Activated naive CD8-positive, alpha-beta T cell treated with anti-CD3 and anti-CD28 coated beads, Interleukin-2, amount 10 ng/mL, durations not matched to agents 7 days and 5 days (primary cell): Measurements from ENCODE around the gene SLC9A9. TPM values are rescaled to one million over a fixed set of nuclear protein-coding genes. Genes with fewer than 3 reads are reported as not detected.
"Not testable (repeated sequence)": the region's sequence is repeated elsewhere in the genome, so short reads cannot be mapped to it uniquely, and the experiment has no call there.

Source experiments
- ATAC-seq: fragments of 150-1000 bp; cut with Tn5 transposase; one replicate; pipeline ENCODE4 v1.10.0; 2021; ENCODE audit warnings: low read depth, moderate library complexity
- POLR2A ChIA-PET: fragments of 350-600 bp; sonication (Branson Sonifier 250); formaldehyde crosslinking; loops from one replicate; lab custom pipeline; 2021; ENCODE audit warnings: antibody characterized with exemption; lab: Charles Lee
- DNase-seq: peaks from one replicate; pipeline ENCODE4 v3.0.0; 2021
- H3K27ac Mint-ChIP-seq: one replicate; pipeline ENCODE4 v1.8.0; 2022; ENCODE audit warnings: mild to moderate bottlenecking, mixed read lengths
- H3K27me3 Mint-ChIP-seq: one replicate; pipeline ENCODE4 v1.8.0; 2022; ENCODE audit warnings: mild to moderate bottlenecking, moderate library complexity, mixed read lengths
- H3K36me3 Mint-ChIP-seq: one replicate; pipeline ENCODE4 v1.8.0; 2021; ENCODE audit warnings: mild to moderate bottlenecking, mixed read lengths
- H3K4me1 Mint-ChIP-seq: one replicate; pipeline ENCODE4 v1.8.0; 2021; ENCODE audit warnings: mixed read lengths
- H3K4me3 Mint-ChIP-seq: one replicate; pipeline ENCODE4 v1.8.0; 2022; ENCODE audit warnings: mild to moderate bottlenecking, moderate library complexity, mixed read lengths
- H3K9me3 Mint-ChIP-seq: one replicate; pipeline ENCODE4 v1.8.0; 2021; ENCODE audit warnings: mixed read lengths
- total RNA-seq, 2 experiments: library from RNA; stranded (reverse); gene quantifications; one replicate each; pipeline ENCODE4 v1.2.3, GENCODE V29; 2021

Gene SLC9A9
- total RNA-seq, 2 experiments from 2014 or later = 9.9 to 13.2 TPM

DNA sequence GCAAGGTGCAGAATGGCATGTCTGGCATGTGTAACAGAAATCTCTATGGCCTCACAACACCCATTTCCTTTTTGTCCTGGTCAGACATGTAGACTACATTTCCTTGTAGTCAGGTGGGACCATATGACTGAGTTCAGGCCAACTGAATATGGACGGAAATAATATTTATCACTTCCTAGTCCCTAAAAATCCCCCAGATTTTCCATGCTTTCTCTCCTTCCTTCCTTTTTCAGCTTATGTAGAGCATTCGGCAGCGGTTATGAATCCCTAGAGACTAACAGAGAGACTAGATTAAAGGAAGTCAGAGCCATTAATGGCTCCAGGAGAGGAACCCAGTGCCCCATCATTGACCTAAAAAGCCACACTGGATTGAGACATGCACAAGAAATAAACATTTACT lies 35.8 kb downstream of the SLC9A9 start:
- no peaks in the 10 kb centered on the region for H3K27me3 Mint-ChIP-seq
- H3K4me3 Mint-ChIP-seq = no peak overlapping the region
- DNase-seq (no peak), ATAC-seq (no peak)
- peaks cover 16% of the 10 kb centered on the region for H3K4me1 Mint-ChIP-seq
- no peaks in the 10 kb centered on the region for H3K9me3 Mint-ChIP-seq
- peaks cover 4% of the 10 kb centered on the region for H3K36me3 Mint-ChIP-seq
- POLR2A ChIA-PET = no interaction called here
- no peak overlapping the region for H3K27ac Mint-ChIP-seq

- no peak for ATAC-seq
- H3K27ac Mint-ChIP-seq = no peak overlapping the region
- H3K4me3 Mint-ChIP-seq = no peak overlapping the region
- H3K4me1 Mint-ChIP-seq = peaks cover 16% of the 10 kb centered on the region
- no peak for DNase-seq
- peaks cover 4% of the 10 kb centered on the region for H3K36me3 Mint-ChIP-seq
- no peaks in the 10 kb centered on the region for H3K9me3 Mint-ChIP-seq
- H3K27me3 Mint-ChIP-seq = no peaks in the 10 kb centered on the region
- POLR2A ChIA-PET = no interaction called here
Measured at GRCh38 chr3:143811602-143812001, 36.7 kb downstream of the SLC9A9 start.

- no peak overlapping the region for H3K27ac Mint-ChIP-seq
- ATAC-seq (no peak), DNase-seq (no peak)
- H3K27me3 Mint-ChIP-seq = no peaks in the 10 kb centered on the region
- peaks cover 4% of the 10 kb centered on the region for H3K36me3 Mint-ChIP-seq
- peaks cover 16% of the 10 kb centered on the region for H3K4me1 Mint-ChIP-seq
- H3K9me3 Mint-ChIP-seq = no peaks in the 10 kb centered on the region
- POLR2A ChIA-PET = no interaction called here
- H3K4me3 Mint-ChIP-seq = no peak overlapping the region
Measured at GRCh38 chr3:143810953-143811265, 37.4 kb downstream of the SLC9A9 start.

GRCh38 chr3:143810166-143810952 lies 37.9 kb downstream of the SLC9A9 start:
- DNase-seq (no peak), ATAC-seq (no peak)
- Mint-ChIP-seq H3K27me3 (no peaks in the 10 kb centered on the region), H3K27ac (no peak overlapping the region), H3K9me3 (no peaks in the 10 kb centered on the region), H3K4me3 (no peak overlapping the region), H3K4me1 (peaks cover 14% of the 10 kb centered on the region), H3K36me3 (peaks cover 4% of the 10 kb centered on the region)
- POLR2A ChIA-PET = no interaction called here

DNA sequence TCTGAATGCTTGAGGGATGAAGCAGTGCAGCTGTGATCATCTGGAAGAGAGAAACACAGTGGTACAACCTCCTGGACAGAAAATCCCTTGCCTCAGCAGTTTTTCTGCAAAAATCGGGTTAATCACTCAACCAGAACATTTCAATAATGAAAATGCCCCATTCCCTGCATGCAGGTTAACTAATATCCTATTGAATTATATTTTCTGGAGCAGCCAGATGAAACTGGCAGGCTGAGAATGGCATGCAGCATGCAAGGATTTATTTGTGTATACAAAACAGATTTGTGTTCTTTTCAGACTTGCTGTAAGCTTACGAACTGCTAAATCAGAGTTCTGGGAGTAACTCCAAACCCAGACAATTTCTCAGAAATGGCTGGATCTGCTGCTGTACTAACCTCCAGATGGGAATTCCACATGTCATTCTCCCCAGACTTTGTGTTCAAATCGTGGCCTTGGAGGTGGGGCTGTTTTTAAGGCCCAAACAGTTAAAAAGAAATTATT lies 39.1 kb downstream of the SLC9A9 start:
- H3K4me3 Mint-ChIP-seq = no peak overlapping the region
- peaks cover 7% of the 10 kb centered on the region for H3K4me1 Mint-ChIP-seq
- DNase-seq (no peak), ATAC-seq (no peak)
- peaks cover 4% of the 10 kb centered on the region for H3K36me3 Mint-ChIP-seq
- no peaks in the 10 kb centered on the region for H3K9me3 Mint-ChIP-seq
- no peak overlapping the region for H3K27ac Mint-ChIP-seq
- POLR2A ChIA-PET = no interaction called here
- no peaks in the 10 kb centered on the region for H3K27me3 Mint-ChIP-seq

DNA sequence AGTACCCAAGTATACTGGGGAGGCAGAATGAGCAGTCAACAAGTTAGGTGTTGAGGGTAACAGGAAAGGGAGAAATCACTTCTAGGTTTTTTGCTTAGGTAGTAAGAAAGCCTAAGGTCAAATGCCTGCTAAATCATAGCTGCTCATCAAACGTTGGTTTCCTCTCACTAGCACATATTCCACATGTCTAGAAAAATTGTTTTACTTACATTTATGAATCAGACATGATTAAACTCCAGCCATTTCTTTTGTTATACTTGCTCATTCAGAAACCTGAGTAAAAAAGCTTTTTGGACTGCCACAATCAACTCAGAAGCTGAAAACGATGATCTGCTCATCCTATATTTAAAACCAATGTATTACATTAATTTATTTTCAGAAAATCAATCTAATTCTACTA lies 40.2 kb downstream of the SLC9A9 start:
- Mint-ChIP-seq H3K27ac (no peak overlapping the region), H3K9me3 (no peaks in the 10 kb centered on the region), H3K36me3 (peaks cover 2% of the 10 kb centered on the region), H3K4me1 (no peaks in the 10 kb centered on the region), H3K27me3 (no peaks in the 10 kb centered on the region), H3K4me3 (no peak overlapping the region)
- no peak for DNase-seq
- ATAC-seq = no peak
- POLR2A ChIA-PET = no interaction called here

DNA sequence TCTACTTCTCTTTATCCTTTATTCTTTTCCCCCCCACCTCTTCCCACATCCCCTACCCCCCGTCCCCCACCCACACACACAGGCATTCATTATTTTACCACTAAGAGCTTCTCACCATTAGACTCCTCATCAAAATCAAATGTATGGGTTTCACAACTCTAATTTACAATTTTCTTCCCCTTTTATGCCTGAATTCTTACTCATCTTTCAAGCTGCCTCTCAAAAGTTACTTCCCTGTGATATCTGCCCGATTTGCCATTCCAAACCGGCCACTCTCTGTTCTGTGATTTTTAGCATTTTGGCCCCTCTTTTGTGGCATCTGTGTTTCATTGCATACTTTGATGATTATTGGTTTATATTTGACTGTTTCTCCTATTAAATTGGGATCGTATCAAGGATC lies 42.2 kb downstream of the SLC9A9 start:
- H3K36me3 Mint-ChIP-seq = no peaks in the 10 kb centered on the region
- no peak for DNase-seq
- no peak for ATAC-seq
- no peak overlapping the region for H3K4me3 Mint-ChIP-seq
- no peaks in the 10 kb centered on the region for H3K4me1 Mint-ChIP-seq
- H3K9me3 Mint-ChIP-seq = no peaks in the 10 kb centered on the region
- POLR2A ChIA-PET = no interaction called here
- H3K27ac Mint-ChIP-seq = no peak overlapping the region
- H3K27me3 Mint-ChIP-seq = no peaks in the 10 kb centered on the region

GRCh38 chr3:143805476-143805875 lies 42.8 kb downstream of the SLC9A9 start:
- POLR2A ChIA-PET, H3K27me3 Mint-ChIP-seq, H3K4me1 Mint-ChIP-seq, H3K4me3 Mint-ChIP-seq, ATAC-seq, H3K36me3 Mint-ChIP-seq, DNase-seq, H3K9me3 Mint-ChIP-seq, H3K27ac Mint-ChIP-seq: not testable (repeated sequence)

- H3K27ac Mint-ChIP-seq, H3K9me3 Mint-ChIP-seq, H3K27me3 Mint-ChIP-seq: not testable (repeated sequence)
Measured at GRCh38 chr3:143801046-143801445, 47.2 kb downstream of the SLC9A9 start.

GRCh38 chr3:143798151-143798550 lies 50.1 kb downstream of the SLC9A9 start:
- H3K4me1 Mint-ChIP-seq, POLR2A ChIA-PET, H3K9me3 Mint-ChIP-seq, DNase-seq, H3K36me3 Mint-ChIP-seq, ATAC-seq, H3K27ac Mint-ChIP-seq, H3K4me3 Mint-ChIP-seq, H3K27me3 Mint-ChIP-seq: not testable (repeated sequence)

More at GRCh38 chr3:143801046-143801445, 47.2 kb downstream of the SLC9A9 start:
- H3K4me1 Mint-ChIP-seq, POLR2A ChIA-PET, DNase-seq, ATAC-seq, H3K4me3 Mint-ChIP-seq, H3K36me3 Mint-ChIP-seq: not testable (repeated sequence)

DNA sequence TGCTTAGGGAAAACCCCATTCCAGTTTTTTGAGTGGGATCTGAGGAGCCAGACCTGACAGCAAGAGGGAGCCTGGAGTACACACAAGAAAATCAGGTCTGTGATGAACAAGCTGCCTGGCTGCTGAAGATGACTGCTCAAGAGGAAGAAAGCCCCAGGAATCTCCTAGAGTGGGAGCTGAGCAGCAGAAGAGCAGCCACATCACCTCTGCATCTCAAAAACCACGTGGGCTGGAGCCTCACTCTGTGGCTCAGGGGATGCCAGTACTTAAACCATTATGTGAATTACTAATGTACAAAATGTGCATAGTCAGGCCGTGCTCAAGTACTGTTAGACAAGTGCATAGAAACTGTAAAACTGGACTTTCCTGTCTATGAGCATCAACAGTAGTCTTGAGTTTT lies 52.4 kb downstream of the SLC9A9 start:
- Mint-ChIP-seq H3K27me3 (no peaks in the 10 kb centered on the region), H3K27ac (no peak overlapping the region), H3K4me3 (no peak overlapping the region), H3K36me3 (peaks cover 11% of the 10 kb centered on the region), H3K4me1 (no peaks in the 10 kb centered on the region), H3K9me3 (peaks cover 4% of the 10 kb centered on the region)
- no peak for DNase-seq
- POLR2A ChIA-PET = no interaction called here
- ATAC-seq = no peak

- H3K9me3 Mint-ChIP-seq = peaks cover 5% of the 10 kb centered on the region
- DNase-seq = no peak
- POLR2A ChIA-PET = no interaction called here
- ATAC-seq = no peak
- H3K27me3 Mint-ChIP-seq = no peaks in the 10 kb centered on the region
- H3K4me1 Mint-ChIP-seq = no peaks in the 10 kb centered on the region
- H3K27ac Mint-ChIP-seq = no peak overlapping the region
- H3K36me3 Mint-ChIP-seq = peaks cover 11% of the 10 kb centered on the region
- H3K4me3 Mint-ChIP-seq = no peak overlapping the region
Measured at GRCh38 chr3:143794793-143795462, 53.3 kb downstream of the SLC9A9 start.

GRCh38 chr3:143793971-143794370 lies 54.3 kb downstream of the SLC9A9 start:
- Mint-ChIP-seq H3K36me3 (peaks cover 11% of the 10 kb centered on the region), H3K4me1 (no peaks in the 10 kb centered on the region), H3K9me3 (peaks cover 5% of the 10 kb centered on the region), H3K4me3 (no peak overlapping the region), H3K27ac (no peak overlapping the region), H3K27me3 (no peaks in the 10 kb centered on the region)
- ATAC-seq (no peak), DNase-seq (no peak)
- POLR2A ChIA-PET = no interaction called here

GRCh38 chr3:143791386-143791785 lies 56.9 kb downstream of the SLC9A9 start:
- Mint-ChIP-seq H3K36me3 (peaks cover 11% of the 10 kb centered on the region), H3K4me3 (no peak overlapping the region), H3K27me3 (no peaks in the 10 kb centered on the region), H3K4me1 (no peaks in the 10 kb centered on the region), H3K9me3 (peaks cover 5% of the 10 kb centered on the region), H3K27ac (no peak overlapping the region)
- no peak for ATAC-seq
- no peak for DNase-seq
- POLR2A ChIA-PET = no interaction called here
